HCT116 (cell line): ENCODE results near the gene EI24.

Source experiments
- CTCF ChIP-seq, 3 experiments: fragments of 200-600 bp in 1 of 3; sonication (generic) in 1 of 3; IDR thresholded peaks in 2 of 3; conservative IDR thresholded peaks in 1 of 3; 2 replicates each; pipeline ENCODE4 v1.5.1; 2012 to 2017; ENCODE audit warnings: low read depth in 2 of 3, low read length in 2 of 3, antibody characterized with exemption in 1 of 3, borderline replicate concordance in 1 of 3, control low read depth in 1 of 3, mild to moderate bottlenecking in 1 of 3, mixed read lengths in 1 of 3, mixed run types in 1 of 3, moderate library complexity in 1 of 3; ENCODE audit not compliant: insufficient read depth in 1 of 3
- EZH2 ChIP-seq: fragments of 200-600 bp; sonication (generic); IDR thresholded peaks from 2 replicates; pipeline ENCODE4 v1.6.1; 2017; ENCODE audit warnings: antibody characterized with exemption, mixed run types
- EZH2phosphoT487 ChIP-seq: fragments of 200-600 bp; IDR thresholded peaks from 2 replicates; pipeline ENCODE4 v1.6.1; 2018; ENCODE audit warnings: antibody characterized with exemption, borderline replicate concordance
- MAX ChIP-seq: IDR thresholded peaks from 2 replicates; pipeline ENCODE4 v1.6.1; 2012
- POLR2AphosphoS5 ChIP-seq: IDR thresholded peaks from 2 replicates; pipeline ENCODE4 v1.6.1; 2011; ENCODE audit warnings: mild to moderate bottlenecking, low read depth, low read length, moderate library complexity
- SRF ChIP-seq: IDR thresholded peaks from 2 replicates; pipeline ENCODE4 v1.6.1; 2012; ENCODE audit warnings: low read depth
- ZBTB33 ChIP-seq: IDR thresholded peaks from 2 replicates; pipeline ENCODE4 v1.6.1; 2011; ENCODE audit warnings: mild to moderate bottlenecking, low read length, moderate library complexity; ENCODE audit not compliant: insufficient replicate concordance; ENCODE audit errors: extremely low read depth

- no peak for TF ChIP-seq POLR2AphosphoS5
- TF ChIP-seq CTCF (IDR thresholded peaks at IDR 0.05 in 2 of 3, conservative IDR thresholded peaks at IDR 0.05 in 1 of 3; ENCODE audit: borderline replicate concordance in 1 of 3, insufficient read depth in 1 of 3, low read depth in 2 of 3, low read length in 2 of 3) = no peak
- no peak for TF ChIP-seq ZBTB33
- TF ChIP-seq EZH2phosphoT487 = no peak
- no peak for TF ChIP-seq SRF
- TF ChIP-seq EZH2 = no peak
- no peak for TF ChIP-seq MAX
Measured at GRCh38 chr11:125618383-125618782, 49.1 kb downstream of the EI24 start.
